ENCODE data around the gene HOXA3. TPM values are rescaled to one million over a fixed set of nuclear protein-coding genes. Genes with fewer than 3 reads are reported as not detected.
A peak's percentile ranks its signal among the peaks of the same experiment; 100 is the strongest.

HOXA3 gene
- total RNA-seq, 4 donors from 2014 or later, result 3.6 to 8.7 (median 6.6) TPM

- Histone ChIP-seq H3K36me3 (no peaks in the 10 kb centered on the region), H3K4me1 (peaks cover 27 to 51% (median 33%) of the 10 kb centered on the region in 3 donors), H3K4me3 (no peak overlapping the region), H3K9me3 (no peaks in the 10 kb centered on the region), H3K27me3 (peaks cover 39 to 100% (median 76%) of the 10 kb centered on the region in 4 donors), H3K27ac (no peak overlapping the region)
- DNase-seq, result no peak
- 43 to 57% methylated on average over 3 to 4 of the region's 4 CpGs for WGBS, 2 donors
- intact Hi-C loops (cut with DNase I), result no loop called here
- no peak for TF ChIP-seq CTCF (IDR thresholded peaks at IDR 0.05)
- TF ChIP-seq POLR2A (IDR thresholded peaks at IDR 0.05), result no peak
These were observed 30.0 kb upstream of the HOXA3 start for GRCh38 chr7:27182285-27182841.

GRCh38 chr7:27181795-27182275 is 29.5 kb upstream of the HOXA3 start:
- Histone ChIP-seq H3K36me3 (no peaks in the 10 kb centered on the region), H3K27ac (no peak overlapping the region), H3K4me3 (no peak overlapping the region), H3K4me1 (peaks cover 27 to 51% (median 33%) of the 10 kb centered on the region in 3 donors), H3K27me3 (peaks cover 37 to 100% (median 71%) of the 10 kb centered on the region in 4 donors), H3K9me3 (no peaks in the 10 kb centered on the region)
- intact Hi-C loops (cut with DNase I), result no loop called here
- 65 to 70% methylated on average over 3 of the region's 4 CpGs for WGBS, 2 donors
- TF ChIP-seq POLR2A (IDR thresholded peaks at IDR 0.05) (no peak), CTCF (IDR thresholded peaks at IDR 0.05) (no peak)
- no peak for DNase-seq

GRCh38 chr7:27180431-27181420 is 28.3 kb upstream of the HOXA3 start:
- TF ChIP-seq CTCF (IDR thresholded peaks at IDR 0.05), result no peak
- TF ChIP-seq POLR2A (IDR thresholded peaks at IDR 0.05), result no peak
- no peak for DNase-seq
- no peaks in the 10 kb centered on the region for H3K36me3 ChIP-seq
- no peak overlapping the region for H3K27ac ChIP-seq
- H3K27me3 ChIP-seq, result peaks cover 36 to 100% (median 67%) of the 10 kb centered on the region in 4 donors
- H3K9me3 ChIP-seq, result no peaks in the 10 kb centered on the region
- peaks cover 27 to 42% (median 30%) of the 10 kb centered on the region in 3 donors for H3K4me1 ChIP-seq
- 74 to 75% methylated on average over 5 to 7 of the region's 12 CpGs for WGBS, 2 donors
- intact Hi-C loops (cut with DNase I), result no loop called here
- H3K4me3 ChIP-seq, result no peak overlapping the region

GRCh38 chr7:27179503-27180430 is 27.4 kb upstream of the HOXA3 start:
- peaks cover 18 to 33% (median 22%) of the 10 kb centered on the region in 3 donors for H3K4me1 ChIP-seq
- intact Hi-C loops (cut with DNase I), result no loop called here
- peak overlapping the region in 2 of 4 donors; percentile 2 to 26 for H3K4me3 ChIP-seq
- TF ChIP-seq POLR2A (IDR thresholded peaks at IDR 0.05) (no peak), CTCF (IDR thresholded peaks at IDR 0.05) (peak in 5 of 6 experiments; percentile 59 to 82 (median 71))
- no peaks in the 10 kb centered on the region for H3K9me3 ChIP-seq
- H3K36me3 ChIP-seq, result no peaks in the 10 kb centered on the region
- WGBS, 2 donors, result 14 to 33% methylated on average over 18 to 23 of the region's 56 CpGs
- H3K27ac ChIP-seq, result no peak overlapping the region
- H3K27me3 ChIP-seq, result peaks cover 32 to 100% (median 68%) of the 10 kb centered on the region in 4 donors
- DNase-seq, result no peak

All from esophagus squamous epithelium (tissue), 5 donors.